HG02981 (cell line): ENCODE results near the gene HOXD10.

ENCODE experiments used
- ATAC-seq: cut with Tn5 transposase; IDR thresholded peaks from one replicate; pipeline ENCODE4 v1.9.1; 2021; ENCODE audit warnings: mild to moderate bottlenecking, moderate library complexity; ENCODE audit not compliant: unreplicated experiment

The HOXD10 gene

DNA sequence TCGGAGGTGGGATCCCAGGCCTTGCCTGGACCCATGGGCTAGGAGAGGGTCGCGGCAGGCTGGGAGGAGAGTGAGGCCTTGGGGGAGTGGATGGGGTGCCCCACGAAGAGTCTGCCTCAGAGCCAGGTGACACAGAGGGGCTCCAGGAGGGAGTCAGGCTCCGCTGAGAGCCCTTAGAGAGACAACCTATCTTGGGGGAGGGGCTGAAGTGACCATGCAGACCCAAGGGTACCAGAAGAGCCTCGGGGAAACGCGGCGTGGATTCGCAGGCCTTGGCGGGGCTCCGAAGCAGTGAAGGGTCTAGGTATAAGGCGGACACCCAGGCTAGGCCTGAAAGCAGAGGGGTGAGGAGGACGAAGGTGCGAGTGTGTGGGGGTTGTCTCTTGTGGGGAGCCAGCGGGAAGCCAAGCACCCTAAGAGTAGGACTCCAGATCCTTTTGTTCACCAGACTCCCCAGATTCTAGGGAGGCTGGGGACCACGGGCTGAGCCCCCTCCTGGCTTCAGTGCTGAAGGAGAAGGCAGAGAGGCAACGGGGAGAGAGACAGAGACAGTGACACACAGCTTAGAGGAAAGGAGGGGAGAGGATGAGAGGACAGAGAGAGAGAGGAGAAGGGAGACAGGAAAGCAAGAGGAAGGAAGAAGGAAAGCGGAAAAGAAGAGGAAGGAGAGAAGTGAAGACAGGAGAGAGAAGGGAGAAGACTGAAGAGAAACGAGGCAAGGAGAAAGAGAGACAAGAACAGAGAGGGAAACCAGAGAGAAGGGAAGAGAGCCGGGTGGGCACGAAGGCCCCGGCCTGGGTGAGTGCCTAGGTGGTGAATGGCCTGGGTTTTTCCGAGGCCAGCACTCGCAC lies 10.6 kb upstream of the HOXD10 start:
- no peak for ATAC-seq

DNA sequence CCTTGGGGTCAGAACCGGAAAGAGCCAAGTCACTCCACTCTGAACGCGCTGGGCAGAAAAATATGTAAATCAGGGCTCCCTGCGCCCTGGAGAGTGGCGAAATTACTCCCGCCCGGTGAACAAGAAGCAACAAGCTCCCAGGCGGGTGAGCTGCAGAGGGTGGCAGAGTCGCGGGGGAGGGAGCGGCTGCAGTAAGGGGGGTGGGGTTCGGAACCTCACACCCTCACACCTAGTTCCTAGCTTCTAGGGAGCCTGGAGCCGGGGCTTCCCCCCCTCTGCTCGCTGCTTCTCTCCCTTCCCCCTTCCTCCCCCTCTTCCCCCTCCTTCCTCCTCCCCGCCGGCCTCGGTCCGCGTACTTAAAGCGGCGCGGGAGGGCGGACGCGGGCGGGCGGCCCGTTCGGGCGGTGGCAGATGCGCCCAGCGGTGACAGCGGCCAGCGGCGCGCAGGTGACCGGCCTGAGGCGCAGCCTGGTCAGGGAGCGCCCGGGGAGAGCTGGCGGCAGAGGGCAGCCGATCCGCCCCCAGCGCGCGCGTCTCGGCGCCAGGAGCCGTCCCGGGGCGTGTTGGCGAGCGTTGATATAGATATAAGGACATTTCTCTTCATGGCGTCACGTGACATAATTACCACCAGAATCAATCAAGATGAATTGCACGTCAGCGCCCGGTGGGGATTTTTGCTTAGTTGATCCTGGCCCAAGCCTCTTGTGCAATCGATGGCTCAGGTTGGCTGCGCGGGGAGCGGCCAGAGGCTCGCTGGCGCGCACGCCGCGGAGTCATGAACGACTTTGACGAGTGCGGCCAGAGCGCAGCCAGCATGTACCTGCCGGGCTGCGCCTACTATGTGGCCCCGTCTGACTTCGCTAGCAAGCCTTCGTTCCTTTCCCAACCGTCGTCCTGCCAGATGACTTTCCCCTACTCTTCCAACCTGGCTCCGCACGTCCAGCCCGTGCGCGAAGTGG lies 9.7 kb upstream of the HOXD10 start, which contains the start of gene HOXD11:
Gene HOXD11, plus strand, starts transcription at position 700 of the 959 bp plus-strand sequence. Its CDS starts 76 bp downstream, at position 776.
- no peak for ATAC-seq

DNA sequence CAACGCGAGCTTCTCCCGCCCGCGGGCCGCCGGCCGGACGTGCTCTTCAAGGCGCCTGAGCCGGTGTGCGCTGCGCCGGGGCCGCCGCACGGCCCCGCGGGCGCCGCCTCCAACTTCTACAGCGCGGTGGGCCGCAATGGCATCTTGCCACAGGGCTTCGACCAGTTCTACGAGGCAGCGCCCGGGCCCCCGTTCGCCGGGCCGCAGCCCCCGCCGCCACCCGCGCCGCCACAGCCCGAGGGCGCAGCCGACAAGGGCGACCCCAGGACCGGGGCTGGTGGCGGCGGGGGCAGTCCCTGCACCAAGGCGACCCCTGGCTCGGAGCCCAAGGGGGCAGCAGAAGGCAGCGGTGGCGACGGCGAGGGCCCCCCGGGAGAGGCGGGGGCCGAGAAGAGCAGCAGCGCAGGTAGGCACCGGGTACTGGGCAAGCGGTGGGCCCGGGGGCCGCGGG lies 8.8 kb upstream of the HOXD10 start:
- no peak for ATAC-seq

DNA sequence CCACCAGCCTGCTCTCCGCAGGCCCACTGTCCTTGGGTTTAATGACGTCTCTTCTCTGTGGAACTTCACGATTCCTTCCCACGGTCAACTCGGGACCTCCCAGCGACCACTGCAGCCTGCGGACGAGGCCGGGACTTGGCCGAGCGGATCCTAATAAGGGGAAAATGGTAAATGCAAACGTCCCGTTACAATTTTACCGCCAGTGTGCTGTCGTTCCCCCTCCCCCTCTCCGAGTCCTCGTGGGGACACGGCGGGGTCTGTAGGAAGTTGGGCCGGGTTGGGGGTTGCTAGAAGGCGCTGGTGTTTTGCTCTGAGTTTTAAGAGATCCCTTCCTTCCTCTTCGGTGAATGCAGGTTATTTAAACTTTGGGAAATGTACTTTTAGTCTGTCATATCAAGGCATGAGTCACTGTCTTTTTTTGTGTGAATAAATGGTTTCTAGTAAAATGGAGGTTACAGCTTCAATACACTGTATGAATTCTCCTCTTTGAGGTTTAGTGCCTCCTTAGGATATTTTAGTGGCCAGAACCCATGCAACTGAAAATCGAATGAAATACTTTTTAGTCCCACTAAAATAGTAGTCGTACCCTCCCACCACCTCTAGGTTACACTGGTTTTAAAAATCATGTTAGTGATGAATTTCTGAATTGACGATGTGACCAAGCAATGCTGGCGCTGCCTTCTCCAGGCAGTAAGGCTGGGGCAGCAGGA lies 7.2 kb upstream of the HOXD10 start:
- no peak for ATAC-seq

DNA sequence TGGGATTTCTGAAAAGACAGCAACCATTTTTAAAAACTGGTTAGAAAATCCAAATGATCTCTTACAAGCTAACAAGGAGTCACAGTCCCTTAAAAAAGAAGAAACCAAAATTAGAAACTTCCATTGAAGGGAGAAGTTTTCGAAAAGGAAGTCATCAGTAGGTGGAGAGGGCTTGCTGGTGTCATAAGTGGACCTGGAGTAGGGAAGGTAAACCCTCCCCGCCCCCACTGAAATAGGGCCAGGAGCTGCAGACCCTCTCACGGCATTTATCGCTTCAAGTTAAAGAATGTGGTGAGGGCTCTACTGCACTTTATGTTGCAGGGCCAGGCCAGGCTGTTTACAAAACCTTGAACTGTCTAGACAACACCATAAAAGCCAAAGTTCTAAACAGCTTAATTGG lies 6.6 kb upstream of the HOXD10 start:
- no peak for ATAC-seq

DNA sequence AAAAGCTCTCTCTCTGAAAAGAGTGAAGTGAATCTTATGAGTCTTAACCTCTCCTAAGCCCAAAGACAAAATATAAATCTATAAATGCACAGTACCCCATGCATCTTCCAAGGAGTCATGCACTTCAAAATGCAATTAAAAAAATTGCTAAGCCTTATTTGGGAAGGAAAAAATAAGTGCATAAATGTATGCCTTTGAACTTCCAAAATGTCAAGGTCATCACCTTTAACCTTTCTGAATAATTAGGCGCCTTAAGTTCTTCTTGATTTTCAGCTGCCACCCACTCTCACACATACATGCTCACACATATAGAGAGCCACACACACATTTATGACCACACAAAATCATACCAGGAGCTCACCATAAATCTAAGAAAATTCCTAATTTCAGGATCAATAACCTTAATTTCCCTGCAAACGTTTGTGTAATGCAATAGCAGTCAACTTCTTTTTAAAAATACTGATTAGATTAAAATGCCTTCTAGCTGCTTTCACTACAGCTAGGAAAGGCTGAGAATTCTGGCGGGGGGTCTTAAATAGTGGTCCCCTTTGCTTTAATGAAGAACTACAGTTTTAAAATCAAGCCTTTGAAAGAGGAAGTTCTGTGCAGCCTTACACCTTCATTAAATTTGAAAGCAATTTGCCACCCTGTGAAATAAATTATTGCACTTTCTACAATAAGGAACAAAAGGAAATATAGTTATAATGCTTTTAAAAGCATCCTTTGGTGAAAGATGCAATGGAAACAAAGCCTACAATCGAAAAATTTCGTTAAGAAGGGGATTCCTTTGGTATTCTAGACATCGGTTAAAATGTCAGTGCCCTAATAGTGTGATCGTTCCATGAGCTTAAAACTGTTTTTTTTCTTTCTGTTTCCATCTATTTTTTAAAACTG lies 5.9 kb upstream of the HOXD10 start:
- no peak for ATAC-seq

DNA sequence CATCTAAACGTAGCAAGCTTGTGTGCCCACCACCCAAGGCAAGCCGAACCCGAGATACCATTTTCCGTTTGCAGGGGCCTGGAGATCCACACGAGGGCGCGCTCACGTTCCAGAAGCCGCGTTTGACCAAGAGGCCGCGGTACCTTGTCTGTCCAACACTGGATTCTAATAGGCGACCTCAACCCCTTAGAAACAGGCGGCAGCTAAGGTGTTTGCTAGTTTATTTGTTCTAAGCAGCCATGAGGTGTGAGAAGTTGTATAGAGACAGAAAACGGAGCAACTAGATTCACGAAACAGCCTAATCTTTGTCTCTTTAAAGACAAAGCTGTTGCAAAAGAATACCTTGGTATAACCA lies 5.3 kb upstream of the HOXD10 start:
- ATAC-seq = no peak

DNA sequence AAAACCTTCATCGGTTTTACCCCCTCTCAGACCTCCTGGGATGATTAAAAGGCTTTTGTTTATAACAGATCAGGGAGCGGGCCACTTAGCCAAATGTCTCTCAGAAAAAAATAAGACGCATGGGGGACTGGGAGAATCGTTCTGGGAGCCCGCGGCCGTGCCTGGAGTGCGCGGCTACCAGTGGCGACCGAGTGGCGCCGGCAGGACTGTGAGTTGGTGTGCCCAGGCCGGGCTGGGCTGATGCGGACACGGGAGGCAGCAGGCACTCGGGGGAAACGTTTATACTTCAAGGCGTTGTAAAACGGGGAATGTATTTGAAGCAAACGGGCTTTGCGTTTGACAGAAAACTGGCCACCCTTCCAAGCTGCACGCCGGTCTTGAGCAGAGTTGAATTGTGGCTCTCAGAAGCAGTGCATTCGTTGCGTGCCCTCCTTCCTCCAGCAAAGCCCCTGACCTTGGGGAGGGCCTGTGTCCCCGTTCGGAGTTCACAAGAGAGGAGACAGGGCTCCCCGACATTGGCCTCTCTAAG lies 4.7 kb upstream of the HOXD10 start:
- no peak for ATAC-seq

DNA sequence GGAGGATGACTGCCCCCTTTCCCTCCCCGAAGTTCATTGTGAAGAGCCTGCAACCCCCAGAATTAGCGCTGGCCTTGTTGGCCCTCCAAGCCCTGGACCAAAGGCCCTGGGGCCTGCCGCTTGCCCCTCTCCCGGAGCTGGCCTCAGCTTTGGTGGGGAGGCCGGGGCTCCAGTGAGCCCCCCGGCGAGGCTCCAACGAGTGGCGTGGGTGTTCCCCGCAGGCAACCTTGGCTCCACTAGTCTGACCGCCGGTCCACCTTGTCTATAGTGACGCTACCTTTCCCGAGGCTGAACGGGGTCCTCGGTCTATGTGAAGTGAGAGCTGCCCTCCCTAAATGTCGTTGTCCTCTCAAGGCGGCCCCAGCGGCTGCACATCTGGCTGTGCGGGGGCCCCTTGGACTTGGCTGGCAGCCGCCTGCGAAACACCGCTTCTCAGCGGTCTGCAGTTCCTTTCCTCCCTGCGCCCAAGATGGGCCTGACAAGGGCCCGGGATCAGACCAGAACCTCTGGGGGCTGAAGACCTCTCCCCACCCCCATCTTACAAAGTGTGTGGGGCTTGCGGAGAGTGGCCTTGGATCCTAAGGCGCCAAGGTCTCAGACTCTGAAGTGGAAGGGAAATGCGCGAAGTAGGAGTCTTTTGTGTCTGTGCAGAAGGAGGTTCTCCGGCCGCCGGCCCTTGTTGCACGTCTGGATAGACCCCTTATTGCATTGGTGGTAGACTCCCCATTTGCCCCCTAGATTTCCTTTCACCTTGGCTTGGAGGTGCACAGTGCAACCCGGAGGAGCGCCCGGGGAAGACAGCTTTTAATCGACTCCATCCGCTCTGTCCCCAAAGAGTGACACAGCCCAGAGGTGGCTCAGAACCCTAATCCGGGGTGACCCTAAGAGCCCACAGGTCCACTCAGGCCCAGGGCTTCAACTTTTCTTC lies 3.9 kb upstream of the HOXD10 start:
- ATAC-seq = no peak

DNA sequence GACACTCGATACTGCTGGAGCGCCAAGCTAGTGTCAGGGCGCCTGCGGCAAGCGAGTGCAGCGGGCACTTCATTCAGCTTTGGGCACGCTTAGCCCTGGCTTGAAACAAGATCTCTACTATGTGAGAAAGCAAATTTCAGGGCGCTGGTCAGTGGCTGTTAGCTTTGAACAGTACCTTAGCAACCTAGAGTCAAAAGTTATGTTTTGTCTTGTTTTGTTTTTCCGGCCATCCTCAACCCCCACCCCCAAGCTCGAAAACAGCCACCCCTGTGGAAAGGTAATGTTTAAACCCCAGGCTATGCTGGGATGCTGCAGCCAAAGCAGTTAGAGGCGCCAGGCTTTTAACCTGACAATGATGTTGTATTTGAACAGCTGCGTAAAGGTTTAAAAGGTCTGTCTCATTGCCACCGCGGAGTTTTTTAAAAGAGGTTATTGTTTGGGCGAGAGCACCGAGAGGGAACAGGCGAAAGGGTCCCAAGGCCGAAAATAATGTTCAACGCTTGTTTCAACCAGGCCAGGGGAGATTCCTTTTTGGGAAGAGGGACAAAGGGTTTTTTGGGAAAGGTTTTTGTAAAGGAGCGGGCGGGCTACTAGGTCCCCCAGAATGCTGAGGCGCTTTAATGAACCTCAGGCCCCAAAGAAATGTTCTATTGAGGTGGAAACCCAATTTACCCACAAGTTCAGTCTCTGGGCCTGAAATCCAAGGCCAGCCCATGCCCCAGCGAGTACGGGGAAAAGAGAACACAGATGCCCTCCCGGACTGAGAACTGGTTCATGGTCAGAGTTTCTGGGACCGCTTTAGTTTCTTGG lies 2.3 kb upstream of the HOXD10 start:
- ATAC-seq = no peak

DNA sequence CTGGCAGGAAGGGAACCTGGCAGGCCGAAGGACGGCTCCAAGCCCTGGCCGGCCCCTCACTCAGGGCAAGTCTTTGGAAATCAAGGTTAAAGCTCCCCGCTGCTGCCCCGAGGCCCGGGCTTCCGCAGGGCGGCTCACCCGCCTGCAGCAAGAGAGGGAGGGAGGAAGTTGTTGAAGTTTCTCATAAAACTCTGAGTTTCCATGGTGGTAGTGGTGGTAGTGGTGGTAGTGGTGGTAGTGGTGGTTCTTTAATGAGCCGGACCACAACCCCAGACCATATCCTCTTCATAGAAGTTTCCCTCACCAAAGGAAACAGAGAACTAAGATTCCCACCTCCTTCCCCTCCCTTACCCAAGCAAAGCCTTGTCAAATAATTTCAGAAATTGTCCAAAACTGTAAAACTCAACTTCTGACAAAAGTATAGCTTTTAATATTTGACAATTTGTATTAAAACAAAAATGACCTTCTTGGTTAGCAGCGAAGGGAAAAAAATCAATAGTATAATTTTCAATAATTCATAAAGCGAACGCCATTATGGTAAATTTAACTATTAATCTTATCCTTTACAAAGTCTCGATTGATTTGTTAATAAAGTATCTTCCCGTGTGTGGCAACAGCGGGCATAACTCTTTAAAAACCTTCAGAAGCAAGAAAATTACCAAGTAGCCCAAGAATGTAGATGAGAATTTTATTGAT lies 1.5 kb upstream of the HOXD10 start:
- ATAC-seq = no peak

DNA sequence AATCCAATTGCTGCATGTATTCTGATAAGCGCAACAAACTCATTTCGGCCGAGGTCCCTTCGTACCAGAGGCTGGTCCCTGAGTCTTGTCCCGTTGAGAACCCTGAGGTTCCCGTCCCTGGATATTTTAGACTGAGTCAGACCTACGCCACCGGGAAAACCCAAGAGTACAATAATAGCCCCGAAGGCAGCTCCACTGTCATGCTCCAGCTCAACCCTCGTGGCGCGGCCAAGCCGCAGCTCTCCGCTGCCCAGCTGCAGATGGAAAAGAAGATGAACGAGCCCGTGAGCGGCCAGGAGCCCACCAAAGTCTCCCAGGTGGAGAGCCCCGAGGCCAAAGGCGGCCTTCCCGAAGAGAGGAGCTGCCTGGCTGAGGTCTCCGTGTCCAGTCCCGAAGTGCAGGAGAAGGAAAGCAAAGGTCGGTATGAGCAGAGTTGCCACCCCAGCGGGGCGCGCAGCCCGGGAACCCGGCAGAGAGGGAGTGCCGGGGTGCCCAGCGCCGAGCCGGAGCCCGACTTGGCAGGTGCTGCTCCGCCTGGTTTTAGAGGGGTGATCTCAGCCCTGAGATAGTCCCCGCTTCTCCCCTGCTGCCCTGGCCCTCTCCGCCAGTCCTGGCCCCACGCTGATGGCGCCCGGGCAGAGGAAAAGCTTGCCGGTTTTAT lies 714 bp downstream of the HOXD10 start:
- no peak for ATAC-seq

DNA sequence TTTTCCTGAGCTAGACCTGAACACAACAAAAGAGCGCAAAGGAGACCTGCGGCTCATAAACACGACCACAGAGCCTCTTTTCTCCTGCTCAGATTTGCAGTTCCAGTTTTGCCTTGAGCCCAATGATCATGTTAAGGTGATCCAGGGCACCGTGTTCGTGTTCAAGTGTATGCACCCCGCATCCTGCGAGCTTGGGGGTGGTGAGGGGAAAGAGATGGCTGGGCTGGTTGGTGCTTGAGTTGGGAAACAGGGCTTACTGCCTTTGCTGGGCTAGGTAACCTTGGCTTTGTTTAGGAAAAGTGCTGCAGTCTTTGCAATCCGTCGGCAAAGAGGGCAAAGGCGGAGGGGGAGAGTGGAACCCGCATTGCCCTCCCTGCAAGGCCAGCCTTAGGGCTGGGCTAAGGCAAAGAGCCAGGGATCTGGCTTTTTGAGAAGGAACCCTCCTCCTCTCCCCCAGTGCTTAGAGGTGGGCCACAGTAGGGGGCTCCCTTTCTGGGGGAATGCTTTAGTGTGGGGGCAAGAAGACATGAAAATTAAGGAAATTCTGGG lies 1.3 kb downstream of the HOXD10 start:
- no peak for ATAC-seq

DNA sequence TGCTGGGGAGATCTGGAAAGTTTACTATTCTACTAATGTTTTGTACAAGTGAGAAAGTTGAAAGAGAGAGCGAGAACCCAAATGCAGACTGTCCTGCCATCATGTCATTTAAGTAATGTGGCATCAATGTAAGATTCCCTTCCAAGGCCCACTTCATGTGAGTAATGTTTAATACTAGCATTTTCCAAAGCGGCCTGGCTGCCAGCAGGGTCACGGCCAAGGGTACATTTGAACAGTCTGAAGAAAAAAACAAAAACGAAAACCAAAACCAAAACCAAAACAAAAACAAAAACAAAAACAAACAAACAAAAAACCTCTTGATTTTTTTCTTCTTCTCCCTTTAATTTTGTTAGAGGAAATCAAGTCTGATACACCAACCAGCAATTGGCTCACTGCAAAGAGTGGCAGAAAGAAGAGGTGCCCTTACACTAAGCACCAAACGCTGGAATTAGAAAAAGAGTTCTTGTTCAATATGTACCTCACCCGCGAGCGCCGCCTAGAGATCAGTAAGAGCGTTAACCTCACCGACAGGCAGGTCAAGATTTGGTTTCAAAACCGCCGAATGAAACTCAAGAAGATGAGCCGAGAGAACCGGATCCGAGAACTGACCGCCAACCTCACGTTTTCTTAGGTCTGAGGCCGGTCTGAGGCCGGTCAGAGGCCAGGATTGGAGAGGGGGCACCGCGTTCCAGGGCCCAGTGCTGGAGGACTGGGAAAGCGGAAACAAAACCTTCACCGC lies 2.2 kb downstream of the HOXD10 start:
- ATAC-seq = no peak

DNA sequence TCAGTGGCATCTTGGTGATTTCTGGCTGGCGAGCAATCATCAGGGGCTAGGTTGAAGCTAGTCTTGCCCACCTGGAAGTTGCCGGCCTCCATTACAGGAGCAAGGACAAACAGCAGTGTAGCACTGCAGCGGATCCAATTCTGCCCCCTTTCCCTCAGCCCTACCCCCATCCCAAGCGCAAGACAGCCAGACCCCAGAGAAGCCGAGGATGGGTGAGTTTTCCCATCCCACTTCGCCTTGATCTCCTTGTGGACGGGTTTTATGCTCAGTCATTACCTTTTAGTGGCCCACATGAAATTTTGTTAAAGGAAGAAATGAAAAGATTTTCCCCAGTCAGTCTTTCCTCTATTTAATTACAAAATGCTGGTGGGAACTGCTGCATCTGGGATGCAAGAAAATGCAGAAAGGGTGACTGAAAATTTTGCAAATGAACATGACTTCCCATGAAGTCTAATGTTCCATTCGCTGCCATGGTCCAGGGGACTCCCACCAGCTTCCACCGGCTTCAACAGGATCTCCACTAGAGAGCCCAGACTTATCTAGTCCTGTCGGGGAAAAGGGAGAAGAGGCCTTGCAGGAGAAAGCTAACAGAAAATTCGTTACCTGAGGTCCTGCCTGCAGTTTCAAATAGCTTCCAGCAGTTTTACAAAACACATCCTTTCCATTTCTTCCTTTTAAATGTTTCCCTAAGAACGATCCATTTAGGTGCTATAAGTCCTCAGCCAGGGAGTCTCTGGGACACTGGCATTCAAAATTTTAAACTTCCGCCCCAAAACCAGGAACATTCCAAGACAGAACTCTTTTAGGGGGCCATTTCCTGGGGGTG lies 4.0 kb downstream of the HOXD10 start:
- no peak for ATAC-seq
